Posterior vena cava (tissue), 2 donors: ENCODE results near the gene LRRTM2. TPM values are rescaled to one million over a fixed set of nuclear protein-coding genes. Genes with fewer than 3 reads are reported as not detected.
"Not testable (repeated sequence)": the region's sequence is repeated elsewhere in the genome, so short reads cannot be mapped to it uniquely, and the experiment has no call there.

Experiments used
- DNase-seq: peaks from one replicate; pipeline ENCODE4 v3.0.0-alpha.2; 2020; ENCODE audit warnings: low spot score
- intact Hi-C, 2 donors: fragments of 100-400 bp; cut with DNase I; formaldehyde crosslinking; loops; one replicate each; pipeline versions ENCODE4 v1.14.1 to v1.14.2; 2022 to 2023
- total RNA-seq, 2 donors: library from RNA; stranded (reverse); fragmentation: NEBNext Ultra II Directional; extraction: Animal tissue kit (Norgen Biotek cat#: 25700); gene quantifications; one replicate each; pipeline ENCODE4 v1.2.1, GENCODE V29; 2021
- donor health status: DM: yes; HTN: yes; CAD: no.
- donor health status: DM: yes; HTN: yes; CAD: no.

LRRTM2 gene
- total RNA-seq, 2 donors from 2014 or later, result 0.09 to 0.10 TPM

DNA sequence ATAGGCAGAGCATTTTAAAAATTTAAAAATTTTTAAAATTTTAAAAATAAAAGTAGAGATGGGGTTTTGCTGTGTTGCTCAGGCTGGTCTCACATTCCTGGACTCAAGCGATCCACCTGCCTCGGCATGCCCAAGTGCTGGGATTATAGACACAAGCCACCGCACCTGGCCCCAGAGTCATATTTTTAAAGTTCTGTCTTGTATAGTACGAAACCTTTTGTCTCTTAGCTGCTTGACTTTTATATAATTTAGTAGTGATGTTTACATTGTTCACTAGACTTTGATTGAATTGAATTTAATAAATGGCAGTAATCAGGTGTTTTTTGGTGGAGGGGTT is 31.0 kb downstream of the LRRTM2 start:
- no peak for DNase-seq
- intact Hi-C loops, result no loop called here

DNA sequence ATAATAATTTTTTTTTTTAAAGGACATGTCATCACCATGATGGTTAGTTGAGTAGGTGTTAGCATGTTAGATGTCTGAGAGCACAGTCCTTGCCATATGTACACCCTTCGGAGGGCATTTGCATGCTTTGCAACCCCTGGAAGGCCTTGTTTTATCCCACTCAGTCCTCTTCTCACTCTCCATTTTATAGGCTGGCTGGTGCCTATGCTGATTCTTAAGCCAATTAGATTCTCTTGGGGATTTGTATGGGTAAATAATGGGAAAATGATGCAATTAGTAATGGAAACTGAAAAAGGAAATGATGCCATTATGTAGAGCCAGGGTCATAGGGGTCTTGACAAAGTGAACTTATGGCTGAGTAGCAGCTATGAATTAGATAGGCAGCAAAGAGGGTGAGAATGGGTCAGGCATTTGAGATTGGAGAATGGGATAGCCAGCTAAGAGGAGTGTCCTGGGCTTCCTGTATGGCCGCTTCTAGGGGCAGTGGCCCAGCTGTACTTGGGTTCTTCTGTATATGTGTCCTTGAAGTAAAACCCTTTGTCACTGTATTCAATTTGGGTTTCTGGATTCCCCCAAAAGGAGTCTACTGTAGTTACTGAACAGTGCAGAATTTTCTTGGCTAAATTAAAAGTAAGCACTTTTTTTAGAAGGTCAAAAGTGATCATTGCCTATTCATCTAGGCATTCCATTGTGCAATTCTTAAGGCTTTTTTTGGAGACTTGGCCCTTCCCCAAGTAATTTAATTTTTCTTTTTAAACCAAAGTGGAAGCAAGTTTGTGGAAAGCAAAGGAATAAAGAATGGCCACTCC is 31.6 kb downstream of the LRRTM2 start:
- intact Hi-C loops, result no loop called here
- DNase-seq, result no peak

DNA sequence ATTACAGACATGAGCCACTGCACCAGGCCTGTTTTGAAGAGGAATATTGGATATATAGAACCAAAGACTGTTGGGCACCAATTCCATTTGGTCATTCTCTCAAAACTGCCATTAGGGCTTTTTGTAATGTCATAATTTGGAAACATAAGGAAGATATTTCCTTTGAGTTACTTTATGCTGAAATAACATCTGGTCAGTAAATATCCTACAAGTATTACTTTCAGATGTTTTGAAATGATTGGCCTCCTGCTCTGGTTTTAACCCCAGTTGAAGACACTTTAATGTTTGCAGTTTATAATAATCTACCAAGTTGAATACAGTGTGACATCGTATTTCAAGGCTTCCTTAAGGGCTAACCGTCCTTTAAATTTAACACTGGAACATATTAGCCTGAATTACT is 33.6 kb downstream of the LRRTM2 start:
- intact Hi-C loops, result no loop called here
- no peak for DNase-seq

DNA sequence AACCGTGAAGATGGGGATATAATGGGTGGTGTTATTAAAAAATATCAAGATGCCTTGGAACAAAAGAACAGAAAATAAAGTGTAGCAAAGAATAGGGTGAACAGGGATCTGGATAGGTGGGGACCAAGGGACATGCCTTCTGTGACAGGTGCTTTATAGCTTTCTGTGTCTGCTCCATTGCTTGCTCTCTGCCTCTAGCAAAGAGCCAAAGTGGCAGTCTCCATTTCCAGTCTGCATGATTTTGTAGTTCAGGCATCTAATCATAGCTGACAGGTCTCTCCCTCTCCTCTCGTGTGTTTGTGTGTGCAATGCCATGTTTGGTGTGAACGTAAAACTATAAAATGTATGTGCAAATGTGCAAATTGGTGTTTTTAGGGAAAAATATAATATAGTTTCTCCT is 35.0 kb downstream of the LRRTM2 start:
- intact Hi-C loops, result no loop called here
- no peak for DNase-seq

DNA sequence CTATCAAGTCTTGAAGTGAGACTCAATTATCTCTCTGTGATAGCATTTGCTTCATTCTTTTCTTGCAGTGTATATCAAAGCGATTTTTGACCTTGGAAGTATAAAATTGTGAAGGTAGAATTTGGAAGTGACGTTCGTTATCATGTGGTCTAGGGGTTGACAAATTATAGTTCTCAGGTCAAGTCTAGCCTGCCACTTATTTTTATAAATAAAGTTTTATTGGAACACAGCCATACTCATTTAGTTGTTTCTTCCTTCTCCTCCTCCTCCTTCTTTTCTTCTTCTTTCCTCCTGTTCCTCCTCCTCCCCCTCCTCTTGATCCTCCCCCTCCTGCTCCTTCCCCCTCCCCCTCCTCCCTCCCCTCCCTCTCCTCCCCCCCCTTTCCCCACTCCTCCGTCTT is 38.0 kb downstream of the LRRTM2 start:
- DNase-seq, result no peak
- intact Hi-C loops, result no loop called here

DNA sequence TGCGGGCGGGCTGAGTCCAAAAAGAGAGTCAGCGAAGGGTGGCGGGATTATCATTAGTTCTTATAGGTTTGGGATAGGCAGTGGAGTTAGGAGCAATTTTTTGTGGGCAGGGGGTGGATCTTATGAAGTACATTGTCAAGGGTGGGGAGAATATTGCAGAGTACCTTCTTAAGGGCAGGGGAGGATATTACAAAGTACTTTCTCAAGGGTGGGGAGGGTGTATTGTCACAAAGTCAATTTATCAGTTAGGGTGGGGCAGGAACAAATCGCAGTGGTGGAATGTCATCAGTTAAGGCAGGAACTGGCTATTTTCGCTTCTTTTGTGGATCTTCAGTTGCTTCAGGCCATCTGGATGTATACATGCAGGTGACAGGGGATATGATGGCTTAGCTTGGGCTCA is 40.3 kb downstream of the LRRTM2 start:
- intact Hi-C loops, DNase-seq: not testable (repeated sequence)

DNA sequence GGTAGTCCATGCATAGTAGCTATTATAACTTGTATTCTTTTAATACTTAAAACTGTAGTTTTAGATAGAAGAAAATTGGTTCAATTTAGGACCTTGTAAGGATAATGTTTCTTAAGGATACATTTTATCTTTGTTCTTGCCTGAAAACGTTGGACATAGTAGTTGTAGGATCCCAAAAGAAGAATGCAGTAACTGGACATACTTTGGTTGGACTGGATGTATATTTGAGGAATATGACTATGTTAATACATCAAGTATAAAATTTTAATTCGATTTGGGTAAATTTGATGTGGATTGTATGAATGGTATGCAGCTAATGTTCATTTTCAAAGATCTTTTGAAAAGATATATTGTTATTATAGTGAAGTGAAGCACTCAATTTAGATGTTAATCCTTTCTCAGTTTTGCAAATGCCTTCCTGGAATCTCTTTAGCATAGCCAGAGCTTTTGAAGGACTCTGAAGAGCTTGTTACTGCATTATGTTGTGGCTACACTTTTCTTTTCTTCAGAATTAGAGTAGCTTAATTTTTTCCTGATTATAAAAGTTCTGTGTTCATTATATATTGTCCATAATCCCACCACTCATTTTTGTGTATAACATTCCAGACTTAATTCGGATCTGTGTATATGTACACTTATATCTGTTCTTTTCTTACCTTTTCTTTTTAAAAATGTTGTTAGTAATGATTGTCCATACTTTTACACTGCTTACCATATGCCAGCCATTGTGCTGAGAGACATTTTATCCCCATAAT is 41.2 kb downstream of the LRRTM2 start:
- intact Hi-C loops, result no loop called here
- no peak for DNase-seq

DNA sequence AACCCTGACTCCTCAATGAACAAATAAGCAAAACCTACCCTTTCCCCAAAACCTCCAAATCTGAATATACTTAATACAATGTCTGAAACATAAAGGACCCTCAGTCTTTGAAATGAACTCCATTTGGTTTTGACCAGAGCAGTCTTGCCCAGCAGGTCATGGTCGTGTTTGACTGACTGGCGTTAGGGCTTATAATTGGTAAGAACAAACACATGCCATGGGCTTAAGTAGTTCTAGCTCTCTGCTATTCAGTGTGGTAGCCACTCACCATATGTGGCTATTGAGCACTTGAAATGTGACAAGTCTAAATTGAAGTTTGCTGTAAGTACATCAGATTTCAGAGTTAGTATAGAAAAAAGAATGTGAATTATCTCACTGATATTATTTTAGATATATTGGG is 42.1 kb downstream of the LRRTM2 start:
- DNase-seq, result no peak
- intact Hi-C loops, result no loop called here

DNA sequence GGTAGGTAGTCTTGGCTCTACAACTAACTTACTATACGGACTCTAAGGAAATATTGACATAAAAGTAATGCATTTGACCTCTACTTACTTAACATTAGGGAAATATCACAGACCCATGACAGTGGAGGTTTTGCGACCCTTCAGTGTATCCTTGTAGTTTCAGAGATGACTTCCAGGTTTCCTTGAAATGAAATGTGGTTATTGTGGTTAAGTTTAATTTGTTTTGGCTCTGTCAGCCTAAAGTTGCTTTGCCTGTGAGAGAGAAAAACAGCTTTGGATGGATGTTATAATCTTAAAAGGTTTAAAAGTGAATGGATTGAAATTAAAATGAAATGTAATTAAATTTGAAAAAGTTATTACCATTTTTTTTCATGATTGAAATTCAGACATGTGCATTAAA is 42.9 kb downstream of the LRRTM2 start:
- no peak for DNase-seq
- intact Hi-C loops, result no loop called here

DNA sequence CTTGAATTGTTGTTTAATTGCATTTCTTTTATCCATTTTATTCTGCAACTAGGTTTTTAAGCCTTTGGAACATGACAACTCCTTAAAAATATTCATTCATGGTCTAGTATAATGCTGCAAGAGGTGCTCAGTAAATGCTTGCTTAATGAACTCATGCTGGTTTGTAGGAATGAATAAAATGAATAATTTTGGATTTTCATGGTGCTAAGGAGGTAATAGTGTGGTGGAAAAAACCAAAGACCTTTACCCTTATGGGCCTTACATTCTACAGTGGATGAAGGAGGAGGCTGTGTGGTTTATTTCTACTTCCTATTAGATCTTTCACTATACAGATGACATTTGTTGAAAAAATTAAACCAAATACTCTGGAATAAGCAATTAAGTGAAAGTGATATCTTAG is 43.4 kb downstream of the LRRTM2 start:
- intact Hi-C loops, result no loop called here
- DNase-seq, result no peak

DNA sequence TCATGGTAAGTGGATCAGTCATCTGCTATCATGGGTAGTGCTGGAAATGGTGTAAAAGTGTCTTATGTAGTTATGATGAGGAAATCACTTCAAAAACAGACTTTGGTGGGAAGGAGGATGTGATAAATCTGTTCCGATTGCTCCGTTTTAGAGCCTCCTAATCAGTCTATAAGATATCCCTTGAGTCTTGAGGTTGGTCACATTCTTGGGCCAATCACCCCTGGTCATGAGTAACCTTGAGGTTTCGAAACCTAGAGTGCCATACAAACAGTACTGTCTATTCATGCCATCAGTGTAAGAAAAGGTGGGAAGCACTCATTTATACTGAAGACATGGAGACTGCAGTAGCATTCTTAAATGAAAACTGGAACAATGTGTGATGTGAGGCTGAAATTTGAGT is 45.8 kb downstream of the LRRTM2 start:
- intact Hi-C loops, result loop anchor here in 1 of 2 donors (10.0 kb wide), 1 partner anchor 435 kb away; no protein-coding TSS in a partner anchor
- DNase-seq, result no peak

DNA sequence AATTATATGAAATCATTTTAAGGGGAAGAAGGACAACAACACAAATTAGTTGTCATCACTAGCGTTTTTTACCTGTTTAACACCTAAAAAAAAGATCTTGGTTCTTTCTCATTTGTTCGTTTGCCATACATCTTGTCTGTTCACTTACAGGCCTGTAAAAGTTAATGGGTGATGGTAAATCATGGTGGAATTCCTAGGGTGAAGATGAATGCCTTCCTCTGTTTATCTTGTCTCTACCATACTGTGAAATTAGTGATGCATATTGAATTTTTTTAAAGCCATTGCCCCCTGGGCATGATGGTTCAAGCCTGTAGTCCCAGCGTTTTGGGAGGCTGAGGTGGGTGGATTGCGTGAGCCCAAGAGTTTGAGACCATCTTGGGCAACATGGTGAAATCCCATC is 46.6 kb downstream of the LRRTM2 start:
- intact Hi-C loops, result loop anchor here in 1 of 2 donors (10.0 kb wide), 1 partner anchor 436 kb away; no protein-coding TSS in a partner anchor
- DNase-seq, result no peak

DNA sequence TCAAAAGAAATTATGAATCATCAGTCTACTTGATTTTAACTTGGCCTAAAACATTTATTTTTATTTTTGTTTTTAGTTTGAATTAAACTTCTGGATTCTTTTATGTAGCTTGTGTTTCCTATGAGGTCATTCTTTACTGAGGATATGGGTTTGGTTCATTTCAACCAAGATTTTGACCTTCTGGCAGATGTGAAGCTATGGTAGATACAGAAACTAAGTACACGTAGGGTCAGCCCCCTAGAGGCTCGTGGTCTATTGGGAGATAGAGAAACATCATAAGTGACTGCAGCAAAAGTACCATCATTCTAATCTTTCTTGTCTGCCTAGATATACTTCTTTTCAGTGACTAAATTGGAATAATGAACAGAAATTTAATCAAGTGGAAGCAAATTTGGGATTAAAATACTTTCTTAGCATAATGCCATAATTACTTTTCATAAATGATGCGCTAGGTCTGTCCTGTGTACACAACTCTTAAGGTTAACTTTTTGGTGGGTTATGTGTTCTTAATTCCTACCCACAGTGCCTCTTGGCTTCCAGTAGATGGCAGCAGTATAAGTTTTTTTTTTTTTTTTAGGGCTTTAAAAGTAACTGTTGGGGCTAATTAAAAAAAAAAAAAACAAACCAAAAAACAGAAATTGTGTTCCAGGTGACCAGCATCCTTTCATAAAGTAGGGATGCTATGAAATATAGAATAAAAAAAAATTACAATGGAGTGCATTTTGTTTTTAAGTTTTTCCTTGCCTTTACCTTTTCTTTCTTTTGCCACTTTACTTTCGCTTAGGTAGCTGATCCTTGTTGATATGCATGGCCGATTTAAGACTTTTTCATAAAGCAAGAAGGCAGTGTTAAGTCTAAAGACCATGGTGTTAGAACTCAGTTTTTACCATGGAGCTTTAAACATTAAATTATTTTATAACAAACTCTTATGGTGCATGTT is 49.9 kb downstream of the LRRTM2 start:
- no peak for DNase-seq
- intact Hi-C loops, result loop anchor here in 1 of 2 donors (10.0 kb wide), 1 partner anchor 440 kb away; no protein-coding TSS in a partner anchor

DNA sequence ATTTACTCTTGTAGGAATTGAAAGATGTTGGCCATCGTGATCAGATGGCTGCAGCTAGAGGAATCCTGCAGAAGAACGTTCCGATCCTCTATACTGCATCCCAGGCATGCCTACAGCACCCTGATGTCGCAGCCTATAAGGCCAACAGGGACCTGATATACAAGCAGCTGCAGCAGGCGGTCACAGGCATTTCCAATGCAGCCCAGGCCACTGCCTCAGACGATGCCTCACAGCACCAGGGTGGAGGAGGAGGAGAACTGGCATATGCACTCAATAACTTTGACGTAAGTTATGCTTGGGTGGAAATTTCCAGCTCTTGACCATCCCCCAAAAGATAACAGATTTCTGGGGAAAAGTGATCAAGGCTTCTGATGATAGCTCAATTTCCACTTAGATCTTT is 50.6 kb downstream of the LRRTM2 start:
- intact Hi-C loops, result loop anchor here in 1 of 2 donors (10.0 kb wide), 1 partner anchor 440 kb away; no protein-coding TSS in a partner anchor

DNA sequence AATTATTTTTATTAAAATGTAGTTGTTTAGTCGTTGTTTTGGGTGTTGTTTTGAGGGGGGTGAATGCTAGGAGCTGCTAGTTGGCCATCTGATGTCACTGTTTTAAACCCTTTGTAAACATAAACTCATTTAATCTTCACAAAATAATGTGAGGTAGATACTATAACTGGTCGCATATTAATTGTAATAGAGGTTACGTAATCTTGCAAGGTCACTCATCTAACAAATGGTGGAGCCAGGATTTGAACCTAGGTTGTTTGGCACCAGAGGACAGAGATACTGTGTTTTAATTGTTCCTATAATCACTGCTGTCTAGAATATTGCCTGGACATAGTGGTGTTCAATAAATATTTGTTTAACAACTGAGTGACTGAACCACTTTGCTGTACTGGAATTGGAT is 54.4 kb downstream of the LRRTM2 start:
- no peak for DNase-seq
- intact Hi-C loops, result loop anchor here in 1 of 2 donors (10.0 kb wide), 1 partner anchor 444 kb away; no protein-coding TSS in a partner anchor

More for the DNA sequence above, 50.6 kb downstream of the LRRTM2 start:
- DNase-seq, result no peak

DNA sequence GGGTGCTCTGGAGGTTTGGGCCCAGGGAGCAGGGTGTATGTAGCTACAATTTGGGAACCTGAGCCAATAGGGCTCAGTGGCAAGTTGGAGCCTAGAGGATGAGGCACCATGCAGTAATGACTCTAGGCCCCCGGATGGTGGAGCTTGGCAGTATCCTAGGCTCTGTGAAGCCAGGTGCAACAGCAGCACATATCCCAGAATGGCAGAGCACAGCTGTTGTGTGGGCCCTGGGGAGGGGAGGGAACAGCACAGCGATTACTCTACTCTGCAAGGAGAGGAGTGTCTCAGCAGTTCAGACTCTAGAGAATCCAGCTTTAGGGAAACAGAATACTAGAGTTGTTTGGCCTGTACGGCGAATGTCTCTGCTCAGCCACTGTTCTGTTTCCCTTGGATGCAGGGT is 56.1 kb downstream of the LRRTM2 start:
- no peak for DNase-seq
- intact Hi-C loops, result no loop called here
